ENCODE data around the gene HARBI1. TPM values are rescaled to one million over a fixed set of nuclear protein-coding genes. Genes with fewer than 3 reads are reported as not detected.

The HARBI1 gene
- polyA plus RNA-seq, 1 of the 3 experiments (the other 2 are of a cell fraction), result 2.4 TPM

GRCh38 chr11:46632502-46632901 is 15.5 kb upstream of the HARBI1 start (continued):
- TF ChIP-seq USF1 (IDR thresholded peaks at IDR 0.05; ENCODE audit: borderline replicate concordance, low read depth), result no peak
- TF ChIP-seq JUND (IDR thresholded peaks at IDR 0.05), result no peak
- no peak for TF ChIP-seq PBX3 (IDR thresholded peaks at IDR 0.05)
- TF ChIP-seq ZBTB33 (IDR thresholded peaks at IDR 0.05; ENCODE audit: borderline replicate concordance, low read depth), result no peak
- TF ChIP-seq MAX (IDR thresholded peaks at IDR 0.05; ENCODE audit: low read depth), result no peak

GRCh38 chr11:46631676-46632075 is 14.6 kb upstream of the HARBI1 start:
- no peak for TF ChIP-seq GABPA (IDR thresholded peaks at IDR 0.05; ENCODE audit: low read depth)
- TF ChIP-seq GATA2 (CRISPR knock-in tag; IDR thresholded peaks at IDR 0.05), result no peak
- no peak for TF ChIP-seq NRF1 (IDR thresholded peaks at IDR 0.05; ENCODE audit: low read depth, low read length)
- no peak for TF ChIP-seq SMC3 (IDR thresholded peaks at IDR 0.05; ENCODE audit: low read depth, low read length)
- no peak for TF ChIP-seq SIN3A (IDR thresholded peaks at IDR 0.05; ENCODE audit: borderline replicate concordance, low read depth, low read length)
- TF ChIP-seq PBX3 (IDR thresholded peaks at IDR 0.05), result no peak
- no peak for TF ChIP-seq TAF1 (IDR thresholded peaks at IDR 0.05; ENCODE audit: borderline replicate concordance, low read depth, low read length)
- no peak for TF ChIP-seq TCF12 (IDR thresholded peaks at IDR 0.05)
- no peak for TF ChIP-seq FOSL2 (IDR thresholded peaks at IDR 0.05; ENCODE audit: borderline replicate concordance, low read depth)
- no peak for TF ChIP-seq CTCF (IDR thresholded peaks at IDR 0.05)
- no peak for TF ChIP-seq EZH2phosphoT487 (IDR thresholded peaks at IDR 0.05; ENCODE audit: borderline replicate concordance, low read depth)
- no peak for TF ChIP-seq USF2 (IDR thresholded peaks at IDR 0.05; ENCODE audit: borderline replicate concordance, low read depth, low read length)
- no peak for TF ChIP-seq RXRA (IDR thresholded peaks at IDR 0.05; ENCODE audit: borderline replicate concordance, low read depth)
- no peak for TF ChIP-seq RAD21 (IDR thresholded peaks at IDR 0.05; ENCODE audit: low read length)
- TF ChIP-seq FOXM1 (IDR thresholded peaks at IDR 0.05; ENCODE audit: low read depth), result no peak
- no peak for TF ChIP-seq MAX (IDR thresholded peaks at IDR 0.05; ENCODE audit: low read depth)
- no peak for TF ChIP-seq JUND (IDR thresholded peaks at IDR 0.05)
- no peak for TF ChIP-seq ELF1 (IDR thresholded peaks at IDR 0.05)
- no peak for TF ChIP-seq USF1 (IDR thresholded peaks at IDR 0.05; ENCODE audit: borderline replicate concordance, low read depth)
- TF ChIP-seq FOXJ3 (CRISPR knock-in tag; IDR thresholded peaks at IDR 0.05), result no peak
- Histone ChIP-seq H3K9me3 (no peaks in the 10 kb centered on the region), H4K20me1 (ENCODE audit: insufficient read depth) (no peaks in the 10 kb centered on the region), H2AFZ (ENCODE audit: low read depth) (no peak overlapping the region), H3K79me2 (ENCODE audit: insufficient read depth) (peaks cover 18% of the 10 kb centered on the region; the same call in 1 of the 2 replicates), H3K36me3 (replicated peaks in 1 of 2; ENCODE audit: control insufficient read depth in 1 of 2, insufficient read depth in 2 of 2, low read length in 1 of 2) (peaks cover 16 to 33% of the 10 kb centered on the region in 2 experiments), H3F3A (replicated peaks; ENCODE audit: insufficient read depth) (peaks cover 10% of the 10 kb centered on the region), H3K4me2 (no peak overlapping the region), H3K4me3 (ENCODE audit: low read depth in 2 of 2, low read length in 1 of 2) (no peak overlapping the region), H3K27ac (ENCODE audit: low read depth in 2 of 2, low read length in 1 of 2) (no peak overlapping the region), H3K9ac (no peak overlapping the region), H3K27me3 (ENCODE audit: insufficient read depth) (no peaks in the 10 kb centered on the region), H3K4me1 (ENCODE audit: control insufficient read depth in 1 of 2, insufficient read depth in 2 of 2, low read depth in 1 of 2, low read length in 1 of 2) (no peaks in the 10 kb centered on the region), H3K9me2 (no peaks in the 10 kb centered on the region)
- DNase-seq, result no peak
- POLR2A ChIA-PET, result no interaction called here
- 97% methylated on average over 2 of the region's 2 CpGs for WGBS (ENCODE audit: low lambda C conversion rate)
- CTCF ChIA-PET, result interaction anchor here (0.7 to 2.1 kb wide), 3 partner anchors 13 to 25 kb away, joined by 3 to 7 read pairs (median 3); partner anchors contain the start of gene ATG13

Data from SK-N-SH (cell line).